Right ventricle myocardium superior (tissue), 1 donor: Measurements from ENCODE around the gene C22orf39. TPM values are rescaled to one million over a fixed set of nuclear protein-coding genes. Genes with fewer than 3 reads are reported as not detected.

Experiments
- ATAC-seq: fragments of 200-7000 bp; cut with Tn5 transposase; one replicate; pipeline ENCODE4 v1.9.1; 2020; ENCODE audit warnings: mild to moderate bottlenecking; ENCODE audit not compliant: poor library complexity
- DNase-seq: peaks from one replicate; pipeline ENCODE4 v3.0.0-alpha.2; 2020
- intact Hi-C: fragments of 100-400 bp; cut with DNase I; formaldehyde crosslinking; loops from one replicate; pipeline ENCODE4 v1.11.2; 2022
- total RNA-seq: library from RNA; stranded (reverse); fragmentation: NEBNext Ultra II Directional; extraction: Animal tissue kit (Norgen Biotek cat#: 25700); gene quantifications from one replicate; pipeline ENCODE4 v1.2.1, GENCODE V29; 2021
- donor health status: DM: no; HTN: yes; CAD: no; lungs with severe emphysema.

C22orf39 gene
- total RNA-seq, 1 donor from 2014 or later, result 65.7 TPM

DNA sequence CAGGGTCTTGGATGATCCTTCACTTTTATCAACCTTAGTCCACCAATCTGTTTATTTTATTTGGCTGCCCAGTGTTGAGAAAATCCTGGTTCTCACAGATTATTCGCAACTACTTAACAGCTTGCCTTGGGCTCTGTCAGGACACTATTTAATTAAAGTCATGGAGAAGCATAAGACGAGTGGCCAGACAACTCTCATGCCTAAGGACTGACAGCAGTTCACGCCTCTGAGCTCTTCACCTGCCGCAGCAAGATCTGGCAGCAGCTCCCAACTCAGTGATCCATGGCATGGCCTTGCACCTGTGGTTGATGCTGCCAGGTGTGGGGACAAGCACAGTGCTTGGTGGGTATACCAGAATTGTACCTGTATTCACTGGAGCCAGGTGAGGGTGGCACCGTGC lies 53.8 kb downstream of the C22orf39 start:
- no peak for DNase-seq
- intact Hi-C loops, result no loop called here
- no peak for ATAC-seq

Other genes with a start within 250 kb of the C22orf39 start
- gene CLTCL1, start 156.0 kb downstream of the C22orf39 start, total RNA-seq, result 9.6 TPM
- 18.2 TPM for gene HIRA, start 16.0 kb downstream of the C22orf39 start, total RNA-seq
- 56.1 TPM for gene MRPL40, start 15.2 kb downstream of the C22orf39 start, total RNA-seq
- 43.5 TPM for gene UFD1, start 31.5 kb upstream of the C22orf39 start, total RNA-seq
- gene CDC45, start 32.2 kb upstream of the C22orf39 start, total RNA-seq, result 0.62 TPM
- 23.9 TPM for gene CLDN5, start 76.7 kb upstream of the C22orf39 start, total RNA-seq